Tibial artery (tissue), 4 donors: Measurements from ENCODE around the gene PYGO2.
"Not testable (repeated sequence)": the region's sequence is repeated elsewhere in the genome, so short reads cannot be mapped to it uniquely, and the experiment has no call there.

Experiments
- DNase-seq, 2 donors: peaks; one replicate each; pipeline ENCODE4 v3.0.0-alpha.2; 2019
- H3K27ac ChIP-seq, 2 donors: fragments of 200-600 bp; sonication (generic) in 1 of 2; 1 replicate in 1 of 2; 2 replicates in 1 of 2; pipeline ENCODE4 v1.5.1; 2018 to 2019; ENCODE audit warnings: mild to moderate bottlenecking in 1 of 2
- H3K27me3 ChIP-seq, 2 donors: fragments of 200-600 bp; sonication (generic) in 1 of 2; one replicate each; pipeline versions ENCODE4 v1.5.1 to v1.6.0; 2016 to 2019
- H3K36me3 ChIP-seq, 3 donors: fragments of 200-600 bp; sonication (generic) in 2 of 3; one replicate each; pipeline ENCODE4 v1.5.1; 2016 to 2019; ENCODE audit warnings: mild to moderate bottlenecking in 2 of 3
- H3K4me1 ChIP-seq, 4 donors: fragments of 200-600 bp; sonication (generic) in 2 of 4; 1 replicate in 3 of 4; 2 replicates in 1 of 4; pipeline ENCODE4 v1.5.1; 2016 to 2019
- H3K4me3 ChIP-seq, 2 donors: fragments of 200-600 bp; sonication (generic) in 1 of 2; 1 replicate in 1 of 2; 2 replicates in 1 of 2; pipeline ENCODE4 v1.5.1; 2018 to 2019; ENCODE audit warnings: mild to moderate bottlenecking in 2 of 2
- H3K9me3 ChIP-seq, 3 donors: fragments of 200-600 bp; sonication (generic) in 1 of 3; one replicate each; pipeline ENCODE4 v1.5.1; 2016 to 2019
- CTCF ChIP-seq, 2 experiments: fragments of 200-600 bp in 1 of 2; fragments of 450-650 bp in 1 of 2; IDR thresholded peaks; one replicate each; pipeline ENCODE4 v1.5.1; 2017 to 2019; ENCODE audit warnings: antibody characterized with exemption in 2 of 2, mild to moderate bottlenecking in 1 of 2, moderate library complexity in 1 of 2
- intact Hi-C: fragments of 100-400 bp; cut with DNase I; formaldehyde crosslinking; loops from one replicate; pipeline ENCODE4 v1.15.0; 2023; ENCODE audit warnings: low total_unique reads

PYGO2 gene

GRCh38 chr1:154988058-154988954 lies 26.7 kb upstream of the PYGO2 start:
- no peak for DNase-seq
- H3K4me3 ChIP-seq = no peak overlapping the region
- no peak overlapping the region for H3K27ac ChIP-seq
- intact Hi-C loops = no loop called here
- H3K27me3 ChIP-seq = no peaks in the 10 kb centered on the region
- H3K36me3 ChIP-seq = peaks cover 11 to 65% (median 24%) of the 10 kb centered on the region in 3 donors
- no peaks in the 10 kb centered on the region for H3K9me3 ChIP-seq
- TF ChIP-seq CTCF (IDR thresholded peaks at IDR 0.05) = no peak
- peaks cover 0 to 12% (median 9%) of the 10 kb centered on the region in 4 donors for H3K4me1 ChIP-seq

- no peaks in the 10 kb centered on the region for H3K9me3 ChIP-seq
- intact Hi-C loops = no loop called here
- H3K36me3 ChIP-seq = peaks cover 11 to 55% (median 24%) of the 10 kb centered on the region in 3 donors
- H3K4me1 ChIP-seq = peaks cover 0 to 17% (median 12%) of the 10 kb centered on the region in 4 donors
- no peak for DNase-seq
- H3K4me3 ChIP-seq = no peak overlapping the region
- H3K27ac ChIP-seq = no peak overlapping the region
- H3K27me3 ChIP-seq = no peaks in the 10 kb centered on the region
- TF ChIP-seq CTCF (IDR thresholded peaks at IDR 0.05) = no peak
These were observed 25.7 kb upstream of the PYGO2 start for GRCh38 chr1:154987326-154987725.

GRCh38 chr1:154986736-154987135 lies 25.2 kb upstream of the PYGO2 start:
- DNase-seq, intact Hi-C loops, H3K27ac ChIP-seq, H3K27me3 ChIP-seq, H3K9me3 ChIP-seq, H3K4me3 ChIP-seq: not testable (repeated sequence)
- Histone ChIP-seq H3K36me3 (peaks cover 11 to 51% (median 24%) of the 10 kb centered on the region in 3 donors), H3K4me1 (peaks cover 0 to 18% (median 12%) of the 10 kb centered on the region in 4 donors)

- H3K9me3 ChIP-seq = no peaks in the 10 kb centered on the region
- peaks cover 11 to 28% (median 15%) of the 10 kb centered on the region in 3 donors for H3K36me3 ChIP-seq
- intact Hi-C loops = no loop called here
- no peak for DNase-seq
- H3K27ac ChIP-seq = peak overlapping the region; percentile 61 to 68
- TF ChIP-seq CTCF (IDR thresholded peaks at IDR 0.05) = no peak
- peaks cover 0 to 18% (median 12%) of the 10 kb centered on the region in 4 donors for H3K4me1 ChIP-seq
- H3K27me3 ChIP-seq = no peaks in the 10 kb centered on the region
- peak overlapping the region; percentile 60 to 73 for H3K4me3 ChIP-seq
These were observed 22.3 kb upstream of the PYGO2 start for GRCh38 chr1:154983776-154984466.

GRCh38 chr1:154982897-154983648 lies 21.5 kb upstream of the PYGO2 start, which contains the start of gene FLAD1:
Gene FLAD1 (plus strand): TSS chr1:154983344. CDS start chr1:154983695, 351 bp downstream.
- TF ChIP-seq CTCF (IDR thresholded peaks at IDR 0.05) = peak in 1 of 2 experiments; percentile 11
- intact Hi-C loops = no loop called here
- H3K27ac ChIP-seq = peak within 1 kb of the TSS; percentile 61 to 68

More at GRCh38 chr1:154982897-154983648, 21.5 kb upstream of the PYGO2 start, which contains the start of gene FLAD1:
- DNase-seq = peak; percentile 98 to 99
- Histone ChIP-seq H3K9me3 (no peaks in the 10 kb centered on the region), H3K4me3 (peak within 1 kb of the TSS; percentile 60 to 73), H3K4me1 (peaks cover 0 to 18% (median 12%) of the 10 kb centered on the region in 4 donors), H3K36me3 (peaks cover 3 to 20% (median 7%) of the 10 kb centered on the region in 3 donors), H3K27me3 (no peaks in the 10 kb centered on the region)
